HG03175 (cell line): ENCODE data around the gene LZTFL1.
"Not testable (repeated sequence)": the region's sequence is repeated elsewhere in the genome, so short reads cannot be mapped to it uniquely, and the experiment has no call there.

Experiments
- ATAC-seq: cut with Tn5 transposase; IDR thresholded peaks from one replicate; pipeline ENCODE4 v1.9.1; 2021; ENCODE audit warnings: mild to moderate bottlenecking, moderate library complexity; ENCODE audit not compliant: unreplicated experiment

LZTFL1 gene

GRCh38 chr3:45865563-45865962, 23.6 kb upstream of the LZTFL1 start:
- no peak for ATAC-seq

DNA sequence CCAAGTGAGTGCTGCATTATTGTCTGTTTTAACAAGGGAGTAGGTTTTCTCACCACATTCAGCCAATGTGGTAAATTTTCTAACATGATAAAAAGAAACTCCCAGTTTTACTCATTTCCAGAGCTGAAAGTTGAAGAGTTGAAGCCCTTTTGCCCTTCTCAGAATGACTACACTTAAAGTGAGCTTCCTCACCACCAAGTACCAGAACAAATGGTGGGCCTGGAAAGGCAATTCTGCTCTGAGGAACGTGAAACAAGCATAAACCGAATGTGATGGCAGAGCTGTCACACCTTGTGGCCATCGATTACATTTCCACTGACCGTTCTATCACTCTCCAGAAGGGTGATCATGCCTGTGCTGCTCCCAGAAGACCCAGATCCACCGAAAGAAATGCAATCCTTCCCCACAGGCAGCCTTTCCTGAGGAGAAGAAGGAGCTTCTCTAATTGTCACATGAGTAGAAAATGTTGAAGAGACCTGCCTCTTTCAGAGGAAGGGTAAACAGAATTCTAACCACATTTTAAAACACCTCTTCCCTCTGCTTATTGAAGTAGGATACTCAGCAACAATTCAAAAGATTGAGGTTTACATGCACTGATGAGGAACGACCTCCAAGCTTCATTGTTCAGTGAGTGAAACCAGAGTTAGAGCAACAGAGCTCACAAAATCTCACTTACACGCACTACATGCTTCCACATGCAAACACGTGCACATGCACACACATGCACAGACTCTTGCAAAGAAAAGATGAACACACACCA, 23.0 kb upstream of the LZTFL1 start:
- peak; percentile 87 for ATAC-seq

- no peak for ATAC-seq
These were observed 19.3 kb upstream of the LZTFL1 start for GRCh38 chr3:45861043-45861719.

DNA sequence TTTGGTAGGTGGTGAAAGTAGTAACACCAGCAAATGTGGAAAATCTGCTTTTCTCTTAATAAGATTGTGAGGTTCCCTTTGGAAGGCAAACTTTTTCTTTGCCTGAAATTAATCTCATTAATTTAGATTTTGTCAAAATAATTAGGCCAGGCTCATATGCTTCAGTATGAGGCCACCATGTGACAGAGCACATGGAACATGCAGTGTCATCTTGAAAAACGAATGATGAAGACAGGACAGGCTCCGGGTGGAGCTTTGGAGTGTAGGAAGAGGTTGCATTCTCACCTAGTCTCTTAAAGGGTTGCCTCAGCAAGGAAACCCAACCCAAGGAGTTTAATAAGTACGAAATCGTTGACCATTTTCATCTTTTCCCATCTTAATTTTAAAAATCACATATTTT, 18.6 kb upstream of the LZTFL1 start:
- ATAC-seq: no peak

- ATAC-seq: no peak
These were observed 17.1 kb upstream of the LZTFL1 start for GRCh38 chr3:45858809-45859543.

DNA sequence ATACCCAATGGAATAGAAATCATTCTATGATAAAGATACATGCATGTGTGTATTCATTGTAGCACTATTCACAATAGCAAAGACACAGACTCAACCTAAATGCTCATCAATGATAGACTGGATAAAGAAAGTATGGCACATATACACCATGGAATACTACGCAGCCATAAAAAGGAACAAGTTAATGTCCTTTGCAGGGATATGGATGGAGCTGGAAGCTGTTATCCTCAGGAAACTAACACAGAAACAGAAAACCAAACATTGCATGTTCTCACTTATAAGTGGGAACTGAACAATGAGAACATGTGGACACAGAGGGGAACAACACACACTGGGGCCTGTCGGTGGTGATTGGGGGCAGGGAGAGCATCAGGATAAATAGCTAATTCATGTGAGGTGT, 15.1 kb upstream of the LZTFL1 start:
- not testable (repeated sequence) for ATAC-seq

GRCh38 chr3:45856323-45856722, 14.4 kb upstream of the LZTFL1 start:
- not testable (repeated sequence) for ATAC-seq

GRCh38 chr3:45852828-45853227, 10.9 kb upstream of the LZTFL1 start:
- ATAC-seq: no peak

GRCh38 chr3:45848392-45848791, 6.5 kb upstream of the LZTFL1 start:
- ATAC-seq: no peak

GRCh38 chr3:45844616-45845015, 2.7 kb upstream of the LZTFL1 start:
- no peak for ATAC-seq

DNA sequence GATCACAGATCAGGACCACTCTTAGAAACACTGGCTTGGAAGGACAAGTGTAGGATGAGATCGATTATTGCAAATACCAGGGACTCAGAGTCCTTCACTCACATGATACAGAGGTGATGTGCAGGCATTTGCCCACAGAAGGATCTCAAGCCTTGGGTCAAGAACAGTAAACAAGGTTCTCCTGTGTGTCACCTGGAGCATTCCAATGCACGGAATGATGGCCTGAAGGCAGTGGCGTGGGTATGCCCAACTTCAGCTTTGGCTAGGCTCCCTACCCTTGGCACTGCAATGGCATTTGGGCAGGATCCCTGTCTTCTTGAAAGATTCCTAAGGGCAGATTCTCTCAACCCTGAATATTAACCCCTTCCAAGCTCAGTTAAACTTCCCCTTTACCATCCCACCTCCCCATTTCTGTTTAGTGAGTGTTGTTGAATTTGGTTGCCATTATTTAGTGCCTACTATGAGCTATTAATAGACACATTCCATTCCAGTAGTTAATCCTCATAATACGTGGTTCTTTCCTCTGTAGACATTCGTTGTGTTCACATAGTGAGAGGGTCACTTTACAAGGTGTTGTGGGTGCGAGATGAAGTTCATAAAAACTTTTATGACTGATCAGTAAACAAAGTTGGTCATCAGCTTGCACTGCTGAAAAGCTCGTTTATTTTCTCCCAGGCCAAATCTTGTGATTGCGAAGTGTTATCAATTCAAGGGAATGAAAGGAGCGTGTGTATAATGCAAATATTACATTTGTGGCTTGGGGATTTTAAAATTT, 1.1 kb upstream of the LZTFL1 start:
- ATAC-seq: no peak

- no peak for ATAC-seq
These were observed 531 bp downstream of the LZTFL1 start for GRCh38 chr3:45841420-45841756.

DNA sequence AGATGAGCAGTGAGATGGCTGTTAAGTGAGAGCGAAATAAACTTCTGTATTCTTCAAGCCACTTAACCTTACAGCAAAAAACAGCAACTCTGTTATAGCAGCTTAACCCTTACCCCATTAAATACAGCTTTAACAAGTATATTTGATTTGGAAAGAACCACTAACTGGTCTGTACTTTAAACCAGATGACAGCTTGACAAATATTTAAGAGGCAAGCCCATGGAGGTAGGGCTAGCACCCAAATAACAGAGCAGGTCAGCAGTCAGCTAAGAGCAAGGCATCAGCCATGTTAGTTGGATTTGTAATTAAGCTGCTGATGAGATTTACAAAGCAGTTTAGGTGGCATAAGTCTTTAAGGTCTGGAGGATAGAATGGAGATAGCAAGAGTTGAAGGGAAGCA, 3.5 kb downstream of the LZTFL1 start:
- ATAC-seq: no peak

- ATAC-seq: no peak
These were observed 9.2 kb downstream of the LZTFL1 start for GRCh38 chr3:45832699-45833098.

GRCh38 chr3:45830121-45830520, 11.8 kb downstream of the LZTFL1 start:
- no peak for ATAC-seq

GRCh38 chr3:45826908-45827307, 15.0 kb downstream of the LZTFL1 start:
- no peak for ATAC-seq

- ATAC-seq: no peak
These were observed 15.6 kb downstream of the LZTFL1 start for GRCh38 chr3:45826321-45826720.

- ATAC-seq: no peak
These were observed 20.8 kb downstream of the LZTFL1 start for GRCh38 chr3:45821127-45821526.

- no peak for ATAC-seq
These were observed 22.4 kb downstream of the LZTFL1 start for GRCh38 chr3:45819543-45819942.

- ATAC-seq: no peak
These were observed 23.9 kb downstream of the LZTFL1 start for GRCh38 chr3:45817831-45818522.

GRCh38 chr3:45816544-45816943, 25.4 kb downstream of the LZTFL1 start:
- no peak for ATAC-seq
